Measurements from ENCODE around the gene PARN.

DNA sequence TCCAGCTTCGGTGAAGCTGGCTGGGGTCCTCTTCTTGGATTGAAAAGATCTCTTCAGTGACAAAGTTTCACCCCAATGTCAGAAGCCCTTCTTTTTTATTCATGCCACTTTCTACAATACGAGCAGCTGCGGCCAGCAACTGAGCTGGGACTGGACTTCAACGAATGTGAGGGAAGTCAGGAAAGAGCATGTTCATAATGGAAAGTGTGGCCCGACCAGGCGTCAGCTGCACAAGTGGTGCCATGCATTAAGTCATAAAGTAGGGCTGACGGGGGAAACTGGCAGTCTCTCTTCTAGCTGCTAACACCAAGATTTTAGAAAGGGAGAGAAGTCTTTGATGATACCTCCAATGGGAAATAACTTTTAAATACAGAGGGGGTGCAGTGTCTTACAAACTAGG, 192.6 kb downstream of the PARN start:
- no peak for TF ChIP-seq EZH2phosphoT487 (IDR thresholded peaks at IDR 0.05; ENCODE audit: borderline replicate concordance, low read length)
- TF ChIP-seq CTCF (IDR thresholded peaks at IDR 0.05; ENCODE audit: low read depth, low read length, poor library complexity, severe bottlenecking), result no peak

Data from DOHH2 (cell line).